Measurements from ENCODE around the gene RIPK3. TPM values are rescaled to one million over a fixed set of nuclear protein-coding genes. Genes with fewer than 3 reads are reported as not detected.
A peak's percentile ranks its signal among the peaks of the same experiment; 100 is the strongest.
"Not testable (repeated sequence)": the region's sequence is repeated elsewhere in the genome, so short reads cannot be mapped to it uniquely, and the experiment has no call there.

Gene RIPK3
- total and polyA plus RNA-seq, 5 donors, result 2.9 to 7.0 (median 6.1) TPM

DNA sequence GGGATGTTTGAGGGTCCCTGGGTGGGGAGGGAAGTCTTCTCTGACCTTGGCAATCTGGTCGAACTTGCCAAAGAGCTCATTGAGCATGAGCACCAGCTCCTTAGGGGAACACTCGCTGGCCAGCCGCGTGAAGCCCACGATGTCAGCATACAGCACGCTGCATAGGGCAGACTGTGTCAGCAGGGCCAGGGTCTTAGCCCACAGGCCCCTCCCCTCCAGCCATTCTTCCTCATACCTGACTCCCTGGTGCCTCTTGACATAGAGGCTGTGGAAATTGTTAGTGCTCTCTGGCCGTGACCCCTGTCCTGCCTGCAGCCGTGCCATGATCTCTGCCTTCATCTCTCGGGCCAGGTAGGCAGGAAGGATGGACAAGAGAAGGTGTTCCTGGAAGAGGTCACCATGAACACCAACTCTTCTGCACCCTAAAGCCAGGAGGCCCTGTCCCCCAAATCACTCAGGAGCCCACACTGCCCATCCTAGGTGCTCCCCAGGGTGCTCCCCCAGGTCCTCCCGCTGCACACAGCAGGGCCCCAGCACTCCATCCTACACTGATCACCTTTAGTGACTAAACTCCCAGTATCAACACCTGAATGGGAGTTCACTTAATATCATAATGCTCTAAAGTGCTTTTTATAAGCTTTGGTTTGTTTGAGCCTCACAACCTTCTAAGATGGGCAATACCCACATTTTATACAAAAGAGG lies 8.7 kb downstream of the RIPK3 start:
- DNase-seq, result peak in 1 of 3 donors; percentile 48
- no peaks in the 10 kb centered on the region for H3K9me3 ChIP-seq (ENCODE audit: control insufficient read depth, low read length)
- H3K27ac ChIP-seq (ENCODE audit: low read length), result no peak overlapping the region
- ATAC-seq, result no peak
- H3K4me1 ChIP-seq (ENCODE audit: control insufficient read depth, insufficient read depth, low read length), result no peaks in the 10 kb centered on the region
- intact Hi-C loops (cut with DNase I), result loop anchor here in 1 of 4 donors (5.0 kb wide), 1 partner anchor 106 kb away; no protein-coding TSS in a partner anchor
- WGBS, result 91% methylated on average over 10 of the region's 10 CpGs
- no peaks in the 10 kb centered on the region for H3K27me3 ChIP-seq (ENCODE audit: control insufficient read depth, insufficient read depth)
- H3K4me3 ChIP-seq (ENCODE audit: low read length), result no peak overlapping the region

DNA sequence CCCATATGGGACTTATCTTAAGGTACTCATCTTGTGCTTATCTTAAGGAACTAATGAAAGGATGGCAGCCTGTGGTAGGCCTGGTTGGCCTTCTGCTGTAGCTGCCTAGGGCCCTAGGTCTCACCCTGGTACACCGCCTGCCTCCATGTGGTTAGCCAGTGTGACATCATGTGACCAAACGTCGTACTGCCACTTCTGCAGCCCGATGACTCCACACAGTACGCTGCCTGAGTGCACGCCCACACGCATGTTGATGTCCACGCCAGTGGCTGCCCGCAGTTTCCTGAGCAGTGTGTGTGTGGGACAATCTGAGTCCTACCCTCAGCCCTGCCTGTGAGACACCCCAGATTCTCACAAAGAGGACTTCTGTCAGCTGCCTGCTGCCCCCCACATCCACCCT lies 10.1 kb downstream of the RIPK3 start:
- no peak for ATAC-seq
- no peaks in the 10 kb centered on the region for H3K27me3 ChIP-seq (ENCODE audit: control insufficient read depth, insufficient read depth)
- WGBS, result 71% methylated on average over 9 of the region's 9 CpGs
- H3K4me3 ChIP-seq (ENCODE audit: low read length), result no peak overlapping the region
- peak; percentile 44 to 85 (median 70) for DNase-seq
- intact Hi-C loops (cut with DNase I), result loop anchor here in 1 of 4 donors (5.0 kb wide), 1 partner anchor 108 kb away; no protein-coding TSS in a partner anchor
- H3K27ac ChIP-seq (ENCODE audit: low read length), result no peak overlapping the region
- H3K4me1 ChIP-seq (ENCODE audit: control insufficient read depth, insufficient read depth, low read length), result no peaks in the 10 kb centered on the region
- no peaks in the 10 kb centered on the region for H3K9me3 ChIP-seq (ENCODE audit: control insufficient read depth, low read length)

DNA sequence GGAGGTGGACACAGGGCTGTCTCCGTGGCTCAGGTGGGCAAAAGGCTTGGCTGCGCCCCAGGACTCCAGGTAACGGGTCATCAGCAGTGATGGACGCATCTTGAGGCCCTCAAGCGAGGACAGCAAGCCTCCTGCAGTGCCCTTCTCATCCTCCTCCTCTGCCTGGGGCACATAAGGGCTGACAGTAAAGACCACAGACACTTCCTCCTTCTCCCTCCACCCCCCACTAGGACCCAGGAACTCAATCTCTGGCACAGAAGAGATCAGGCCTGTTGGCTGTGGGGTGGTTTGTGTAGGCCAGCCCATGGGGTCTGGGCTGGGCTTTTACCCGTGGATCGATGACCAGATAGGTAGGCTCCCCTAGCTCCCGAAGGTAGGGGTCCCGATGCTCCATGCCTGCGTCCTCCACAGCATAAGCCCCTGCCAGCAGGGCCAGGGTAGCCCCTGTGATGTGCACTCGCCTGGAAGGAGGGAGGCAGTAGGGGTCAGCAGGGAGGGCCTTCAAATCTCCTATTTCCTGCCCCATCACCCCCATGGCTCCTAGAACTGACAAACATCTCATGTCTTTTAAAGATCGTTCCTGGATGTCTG lies 10.6 kb downstream of the RIPK3 start:
- H3K27me3 ChIP-seq (ENCODE audit: control insufficient read depth, insufficient read depth), result no peaks in the 10 kb centered on the region
- no peak overlapping the region for H3K27ac ChIP-seq (ENCODE audit: low read length)
- intact Hi-C loops (cut with DNase I), result no loop called here
- DNase-seq (peak in 1 of 3 donors; percentile 49), ATAC-seq (no peak)
- H3K9me3 ChIP-seq (ENCODE audit: control insufficient read depth, low read length), result no peaks in the 10 kb centered on the region
- H3K4me1 ChIP-seq (ENCODE audit: control insufficient read depth, insufficient read depth, low read length), result no peaks in the 10 kb centered on the region
- H3K4me3 ChIP-seq (ENCODE audit: low read length), result no peak overlapping the region
- WGBS, result 83% methylated on average over 12 of the region's 12 CpGs

DNA sequence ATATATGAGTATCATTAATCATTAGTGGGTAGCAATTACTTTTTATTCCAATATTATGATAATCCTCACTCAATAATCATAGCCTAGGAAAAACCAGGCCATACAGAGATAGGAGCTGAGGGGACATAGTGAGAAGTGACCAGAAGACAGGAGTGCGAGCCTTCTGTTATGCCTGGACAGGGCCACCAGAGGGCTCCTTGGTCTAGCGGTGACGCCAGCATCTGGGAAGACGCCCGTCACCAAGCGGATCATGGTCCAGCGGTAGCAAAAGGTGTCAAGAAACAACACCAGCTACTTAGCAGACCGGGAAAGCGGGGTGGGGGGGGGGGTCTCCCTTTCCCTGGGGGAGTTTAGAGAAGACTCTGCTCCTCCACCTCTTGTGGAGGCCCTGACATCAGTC lies 11.9 kb downstream of the RIPK3 start:
- H3K27me3 ChIP-seq (ENCODE audit: control insufficient read depth, insufficient read depth); H3K27ac ChIP-seq (ENCODE audit: low read length); H3K4me3 ChIP-seq (ENCODE audit: low read length); intact Hi-C loops (cut with DNase I); H3K4me1 ChIP-seq (ENCODE audit: control insufficient read depth, insufficient read depth, low read length); ATAC-seq; H3K9me3 ChIP-seq (ENCODE audit: control insufficient read depth, low read length): not testable (repeated sequence)
- WGBS, result 7% methylated on average over 9 of the region's 9 CpGs
- peak; percentile 69 to 87 (median 84) for DNase-seq

DNA sequence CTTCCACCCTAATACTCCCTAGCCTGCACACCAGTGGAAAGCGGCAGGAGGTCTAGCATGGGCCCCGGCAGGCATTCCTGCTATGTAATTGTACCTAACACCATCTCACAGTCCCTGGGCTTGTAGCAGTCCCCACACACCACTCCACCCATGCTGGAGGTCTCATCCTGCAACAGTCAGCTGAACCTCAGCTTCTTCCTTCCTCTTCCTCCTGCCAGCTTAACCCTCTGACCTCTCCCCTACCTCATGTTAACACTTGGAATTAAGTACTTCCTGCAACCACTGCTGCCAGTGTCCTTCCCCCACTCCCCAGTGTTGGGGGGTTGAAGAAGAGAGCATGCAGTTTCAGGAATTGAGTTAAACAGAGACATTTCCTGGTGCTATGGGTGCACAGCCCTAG lies 12.5 kb downstream of the RIPK3 start:
- no peak for DNase-seq
- no peak overlapping the region for H3K4me3 ChIP-seq (ENCODE audit: low read length)
- intact Hi-C loops (cut with DNase I), result no loop called here
- no peaks in the 10 kb centered on the region for H3K27me3 ChIP-seq (ENCODE audit: control insufficient read depth, insufficient read depth)
- 88% methylated on average over 2 of the region's 2 CpGs for WGBS
- no peak for ATAC-seq
- no peak overlapping the region for H3K27ac ChIP-seq (ENCODE audit: low read length)
- no peaks in the 10 kb centered on the region for H3K9me3 ChIP-seq (ENCODE audit: control insufficient read depth, low read length)
- H3K4me1 ChIP-seq (ENCODE audit: control insufficient read depth, insufficient read depth, low read length), result no peaks in the 10 kb centered on the region

DNA sequence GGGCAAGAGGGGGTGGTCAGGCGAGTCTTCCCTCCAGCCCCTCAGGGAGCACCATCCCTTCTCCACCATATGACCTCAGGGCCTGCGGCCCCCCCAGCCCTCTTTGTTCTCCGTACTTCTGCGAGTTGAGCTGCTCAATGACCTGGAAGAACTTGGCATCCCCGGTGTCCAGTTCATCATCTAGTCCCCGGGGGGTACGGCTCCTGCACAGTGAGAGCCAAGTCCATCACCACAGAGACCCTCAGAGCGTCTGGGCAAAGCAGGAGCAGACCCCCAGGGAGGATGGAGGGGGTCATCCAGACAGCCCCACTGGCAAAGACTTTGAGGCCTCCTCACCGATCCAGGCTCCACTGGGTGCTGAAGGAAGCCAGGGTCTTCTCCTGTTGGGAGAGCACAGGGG lies 13.8 kb downstream of the RIPK3 start:
- DNase-seq (no peak), ATAC-seq (no peak)
- Histone ChIP-seq H3K4me3 (ENCODE audit: low read length) (no peak overlapping the region), H3K4me1 (ENCODE audit: control insufficient read depth, insufficient read depth, low read length) (no peaks in the 10 kb centered on the region), H3K9me3 (ENCODE audit: control insufficient read depth, low read length) (no peaks in the 10 kb centered on the region), H3K27me3 (ENCODE audit: control insufficient read depth, insufficient read depth) (no peaks in the 10 kb centered on the region), H3K27ac (ENCODE audit: low read length) (no peak overlapping the region)
- WGBS, result 79% methylated on average over 9 of the region's 9 CpGs
- intact Hi-C loops (cut with DNase I), result no loop called here

DNA sequence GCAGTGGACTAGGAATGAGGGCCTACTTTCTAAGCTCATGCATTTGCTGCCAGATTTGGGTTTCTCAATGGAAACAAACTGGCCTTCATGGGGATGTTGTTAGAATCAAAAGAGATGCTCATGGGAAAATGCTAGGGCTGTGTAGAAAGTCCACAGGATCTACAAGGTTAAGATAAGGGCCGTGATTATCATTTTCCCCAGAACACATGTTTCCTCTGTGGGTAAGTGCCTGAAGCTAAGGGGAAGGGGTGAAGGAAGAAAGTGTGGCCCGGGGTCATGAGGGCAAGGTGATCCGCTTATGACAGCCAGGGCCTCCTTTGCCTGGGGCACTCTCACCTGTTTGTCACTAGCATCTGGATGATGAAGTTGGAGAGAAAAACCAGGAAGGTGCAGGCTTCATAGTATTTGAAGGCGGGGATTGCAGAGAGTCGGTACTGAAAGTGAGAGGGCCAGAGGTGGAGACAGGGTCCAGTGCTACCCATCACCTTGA lies 14.7 kb downstream of the RIPK3 start:
- Histone ChIP-seq H3K27me3 (ENCODE audit: control insufficient read depth, insufficient read depth) (no peaks in the 10 kb centered on the region), H3K27ac (ENCODE audit: low read length) (no peak overlapping the region), H3K9me3 (ENCODE audit: control insufficient read depth, low read length) (no peaks in the 10 kb centered on the region), H3K4me3 (ENCODE audit: low read length) (no peak overlapping the region), H3K4me1 (ENCODE audit: control insufficient read depth, insufficient read depth, low read length) (no peaks in the 10 kb centered on the region)
- no peak for DNase-seq
- intact Hi-C loops (cut with DNase I), result no loop called here
- WGBS, result 83% methylated on average over 5 of the region's 5 CpGs
- ATAC-seq, result no peak

DNA sequence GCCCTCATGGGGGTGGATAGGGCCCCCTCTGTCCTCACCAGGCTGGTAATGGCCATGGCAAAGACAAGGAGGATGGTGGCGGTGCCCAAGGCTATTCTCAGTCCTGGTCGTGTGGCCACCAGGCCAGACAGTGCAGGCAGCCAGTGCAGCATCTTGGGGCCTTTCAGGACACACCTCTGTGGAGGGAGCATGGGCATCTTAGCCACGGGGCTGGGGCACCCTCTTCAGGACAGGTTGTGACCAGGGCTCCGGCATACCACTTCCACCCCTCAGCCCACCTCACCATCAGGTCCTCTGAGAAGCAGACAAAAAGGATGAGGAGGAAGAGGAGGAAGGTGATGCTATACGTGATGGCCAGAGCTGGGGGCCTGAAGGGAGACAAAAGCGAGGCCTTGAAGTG lies 15.8 kb downstream of the RIPK3 start:
- Histone ChIP-seq H3K9me3 (ENCODE audit: control insufficient read depth, low read length) (no peaks in the 10 kb centered on the region), H3K4me3 (ENCODE audit: low read length) (no peak overlapping the region), H3K27ac (ENCODE audit: low read length) (no peak overlapping the region), H3K4me1 (ENCODE audit: control insufficient read depth, insufficient read depth, low read length) (no peaks in the 10 kb centered on the region), H3K27me3 (ENCODE audit: control insufficient read depth, insufficient read depth) (no peaks in the 10 kb centered on the region)
- ATAC-seq, result peak in 1 of 2 donors; percentile 1
- intact Hi-C loops (cut with DNase I), result no loop called here
- WGBS, result 82% methylated on average over 6 of the region's 6 CpGs
- peak in 1 of 3 donors; percentile 6 for DNase-seq

DNA sequence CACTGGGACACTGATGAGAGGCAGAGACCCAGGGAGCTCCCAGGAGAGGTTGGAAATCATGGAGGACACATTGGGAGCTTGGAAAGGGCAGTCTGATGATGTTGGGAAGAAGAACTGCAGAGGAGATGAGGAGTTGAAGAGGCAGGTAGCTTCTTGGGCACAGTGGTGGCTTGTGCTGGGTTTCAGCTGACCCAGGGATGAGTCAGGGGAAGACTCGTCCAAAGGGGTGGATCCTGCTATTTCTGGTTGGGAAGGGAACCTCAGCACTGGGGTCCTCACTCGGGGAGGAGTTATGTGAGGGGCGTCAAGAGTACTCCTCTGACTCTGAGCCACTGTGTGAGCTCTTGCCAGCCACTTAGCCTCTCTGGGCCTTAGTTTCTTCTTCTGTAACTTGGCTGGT lies 16.4 kb downstream of the RIPK3 start:
- ATAC-seq, result no peak
- intact Hi-C loops (cut with DNase I), result no loop called here
- Histone ChIP-seq H3K27me3 (ENCODE audit: control insufficient read depth, insufficient read depth) (no peaks in the 10 kb centered on the region), H3K4me1 (ENCODE audit: control insufficient read depth, insufficient read depth, low read length) (no peaks in the 10 kb centered on the region), H3K9me3 (ENCODE audit: control insufficient read depth, low read length) (no peaks in the 10 kb centered on the region), H3K27ac (ENCODE audit: low read length) (no peak overlapping the region), H3K4me3 (ENCODE audit: low read length) (no peak overlapping the region)
- 63% methylated on average over 3 of the region's 3 CpGs for WGBS
- DNase-seq, result no peak

DNA sequence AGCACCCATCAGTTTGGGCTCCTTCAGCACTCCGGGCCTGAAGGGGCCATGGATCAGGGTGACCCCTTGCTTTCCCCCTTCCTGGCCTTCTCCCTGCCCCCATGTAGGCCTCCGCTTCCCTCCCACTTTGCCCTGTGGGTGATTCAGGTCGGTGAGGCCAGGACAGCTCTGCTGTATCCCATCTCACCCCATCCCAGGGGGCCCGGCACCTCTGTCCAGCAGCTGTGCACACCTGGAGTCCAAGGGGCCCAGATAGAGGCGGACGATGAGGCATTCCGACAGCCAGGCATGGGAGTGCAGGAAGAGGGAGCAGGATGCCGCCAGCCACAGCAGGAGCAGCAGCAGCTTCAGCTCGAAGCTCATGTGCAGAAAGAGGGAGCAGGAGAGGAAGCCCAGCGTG lies 17.1 kb downstream of the RIPK3 start:
- Histone ChIP-seq H3K4me3 (ENCODE audit: low read length) (no peak overlapping the region), H3K27ac (ENCODE audit: low read length) (no peak overlapping the region), H3K27me3 (ENCODE audit: control insufficient read depth, insufficient read depth) (no peaks in the 10 kb centered on the region), H3K4me1 (ENCODE audit: control insufficient read depth, insufficient read depth, low read length) (no peaks in the 10 kb centered on the region), H3K9me3 (ENCODE audit: control insufficient read depth, low read length) (no peaks in the 10 kb centered on the region)
- intact Hi-C loops (cut with DNase I), result no loop called here
- WGBS, result 76% methylated on average over 10 of the region's 10 CpGs
- DNase-seq (peak in 1 of 3 donors; percentile 6), ATAC-seq (no peak)

DNA sequence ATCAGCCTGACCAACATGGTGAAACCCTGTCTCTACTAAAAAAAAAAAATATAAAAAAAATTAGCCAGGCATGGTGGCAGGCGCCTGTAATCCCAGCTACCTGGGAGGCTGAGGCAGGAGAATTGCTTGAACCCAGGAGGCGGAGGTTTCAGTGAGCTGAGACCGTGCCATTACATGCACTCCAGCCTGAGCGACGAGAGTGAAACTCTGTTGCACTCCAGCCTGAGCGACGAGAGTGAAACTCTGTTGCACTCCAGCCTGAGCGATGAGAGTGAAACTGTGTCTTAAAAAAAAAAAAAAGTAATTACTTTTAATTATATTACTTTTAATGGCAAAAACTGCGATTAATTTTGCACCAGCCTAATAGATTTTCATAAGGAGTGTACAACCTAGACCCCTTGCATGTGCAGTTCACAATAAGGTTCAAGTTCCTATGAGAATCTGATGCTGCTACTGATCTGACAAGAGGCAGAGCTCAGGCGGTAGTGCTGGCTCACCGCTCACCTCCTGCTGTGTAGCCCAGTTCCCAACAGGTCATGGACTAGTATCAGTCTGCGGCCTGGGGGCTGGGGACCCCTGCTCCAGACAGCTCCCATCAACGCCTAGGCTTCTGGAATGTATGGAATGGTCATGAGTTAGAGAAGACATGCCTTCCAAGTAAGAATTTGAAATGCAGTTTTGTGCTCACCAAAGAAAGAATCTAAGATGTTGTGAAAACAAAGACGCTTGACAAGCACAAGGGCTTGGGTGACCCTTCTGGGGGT lies 18.4 kb downstream of the RIPK3 start:
- H3K27ac ChIP-seq (ENCODE audit: low read length), result no peak overlapping the region
- intact Hi-C loops (cut with DNase I), result no loop called here
- peaks cover 2% of the 10 kb centered on the region for H3K4me1 ChIP-seq (ENCODE audit: control insufficient read depth, insufficient read depth, low read length)
- H3K27me3 ChIP-seq (ENCODE audit: control insufficient read depth, insufficient read depth), result no peaks in the 10 kb centered on the region
- WGBS, result 84% methylated on average over 14 of the region's 14 CpGs
- H3K9me3 ChIP-seq (ENCODE audit: control insufficient read depth, low read length), result no peaks in the 10 kb centered on the region
- no peak for ATAC-seq
- DNase-seq, result no peak
- H3K4me3 ChIP-seq (ENCODE audit: low read length), result no peak overlapping the region

Measured in right cardiac atrium (tissue), 5 donors.